Ovary (tissue), 3 donors: ENCODE measurements around the gene PARP3.

Source experiments
- CTCF ChIP-seq, 3 donors: fragments of 450-650 bp in 2 of 3; fragments of 200-600 bp in 1 of 3; IDR thresholded peaks; one replicate each; pipeline versions ENCODE4 v1.5.1 to v1.8.0; 2016 to 2022; ENCODE audit warnings: antibody characterized with exemption in 3 of 3, mild to moderate bottlenecking in 1 of 3
- POLR2A ChIP-seq: fragments of 450-650 bp; IDR thresholded peaks from one replicate; pipeline ENCODE4 v1.6.1; 2017; ENCODE audit warnings: antibody characterized with exemption, mild to moderate bottlenecking, moderate library complexity
- donor health status: DM: no; HTN: no; CAD: no.

GRCh38 chr3:51931756-51932155, 10.4 kb upstream of the PARP3 start:
- no peak for TF ChIP-seq POLR2A
- TF ChIP-seq CTCF (IDR thresholded peaks at IDR 0.05) = no peak
